Subcutaneous abdominal adipose tissue (tissue), 5 donors: ENCODE data around the gene CRAMP1.

Source experiments
- H3K27ac ChIP-seq: one replicate; pipeline ENCODE4 v1.7.0; 2013; ENCODE audit warnings: low read depth, mild to moderate bottlenecking, inconsistent platforms, low read length, moderate library complexity
- H3K27me3 ChIP-seq, 5 donors: one replicate each; pipeline ENCODE4 v1.7.0; 2013; ENCODE audit warnings: low read length in 5 of 5, inconsistent platforms in 1 of 5; ENCODE audit not compliant: control insufficient read depth in 5 of 5, insufficient read depth in 4 of 5
- H3K36me3 ChIP-seq, 5 donors: one replicate each; pipeline ENCODE4 v1.7.0; 2013; ENCODE audit warnings: low read length in 5 of 5; ENCODE audit not compliant: control insufficient read depth in 5 of 5, insufficient read depth in 5 of 5
- H3K4me1 ChIP-seq, 5 donors: one replicate each; pipeline ENCODE4 v1.7.0; 2013; ENCODE audit warnings: low read length in 5 of 5, mild to moderate bottlenecking in 3 of 5, moderate library complexity in 1 of 5; ENCODE audit not compliant: control insufficient read depth in 5 of 5, insufficient read depth in 5 of 5
- H3K4me3 ChIP-seq, 5 donors: one replicate each; pipeline ENCODE4 v1.7.0; 2013; ENCODE audit warnings: low read length in 5 of 5, low read depth in 1 of 5
- H3K9ac ChIP-seq, 5 donors: one replicate each; pipeline ENCODE4 v1.7.0; 2013; ENCODE audit warnings: low read length in 5 of 5, mild to moderate bottlenecking in 4 of 5, moderate library complexity in 3 of 5
- H3K9me3 ChIP-seq, 5 donors: one replicate each; pipeline ENCODE4 v1.7.0; 2013; ENCODE audit warnings: low read length in 5 of 5; ENCODE audit not compliant: control insufficient read depth in 5 of 5
- donor health status: healthy.
- donor health status: healthy.
- donor health status: healthy.
- donor health status: healthy.
- donor health status: healthy.

Gene CRAMP1

DNA sequence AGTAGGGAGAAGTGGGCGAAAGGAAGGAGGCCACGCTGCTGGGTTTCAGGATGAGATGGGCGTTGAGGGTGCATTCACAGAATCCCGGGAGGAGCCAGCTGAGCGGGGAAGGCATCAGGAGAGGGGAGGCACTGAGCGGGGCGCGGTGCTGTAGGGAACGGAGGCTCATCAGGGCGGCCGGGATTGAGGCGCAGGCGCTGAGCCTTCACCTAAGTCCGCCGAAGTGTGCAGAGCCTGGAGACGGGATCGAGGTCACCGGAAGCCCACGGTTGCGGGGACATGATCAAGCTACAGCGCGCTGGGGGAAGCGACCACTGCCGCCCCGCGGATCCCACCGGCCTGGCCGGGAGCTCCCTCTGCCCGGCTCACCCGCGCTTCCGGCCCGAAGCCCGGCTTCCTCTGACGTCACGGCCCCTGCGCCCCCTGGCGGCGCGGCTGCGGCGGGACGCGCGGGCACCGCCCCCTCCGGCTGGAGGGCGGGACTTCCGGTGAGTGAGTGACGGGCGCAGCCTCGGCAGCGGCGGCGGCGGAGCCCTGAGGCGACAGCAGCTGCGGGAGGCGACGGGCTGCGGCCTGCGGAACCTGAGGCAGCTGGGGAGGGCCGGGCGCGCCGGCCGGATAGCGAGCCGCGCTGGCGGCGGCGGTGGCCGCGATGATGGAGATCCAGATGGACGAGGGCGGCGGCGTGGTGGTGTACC is 93.7 kb downstream of the CRAMP1 start, which contains the start of gene MAPK8IP3:
TSS of gene MAPK8IP3 (plus strand) at position 508 of the 698 bp plus-strand sequence. CDS start at position 653, 145 bp downstream.
- H3K9ac ChIP-seq = peak within 1 kb of the TSS; percentile 82 to 99 (median 89)
- H3K9me3 ChIP-seq = no peaks in the 10 kb centered on the region
- no peaks in the 10 kb centered on the region for H3K27me3 ChIP-seq
- peaks cover 13 to 42% (median 40%) of the 10 kb centered on the region in 5 donors for H3K4me1 ChIP-seq
- peaks cover 0 to 13% (median 10%) of the 10 kb centered on the region in 5 donors for H3K36me3 ChIP-seq
- peak within 1 kb of the TSS; percentile 80 for H3K27ac ChIP-seq
- H3K4me3 ChIP-seq = peak within 1 kb of the TSS; percentile 86 to 99 (median 97)

DNA sequence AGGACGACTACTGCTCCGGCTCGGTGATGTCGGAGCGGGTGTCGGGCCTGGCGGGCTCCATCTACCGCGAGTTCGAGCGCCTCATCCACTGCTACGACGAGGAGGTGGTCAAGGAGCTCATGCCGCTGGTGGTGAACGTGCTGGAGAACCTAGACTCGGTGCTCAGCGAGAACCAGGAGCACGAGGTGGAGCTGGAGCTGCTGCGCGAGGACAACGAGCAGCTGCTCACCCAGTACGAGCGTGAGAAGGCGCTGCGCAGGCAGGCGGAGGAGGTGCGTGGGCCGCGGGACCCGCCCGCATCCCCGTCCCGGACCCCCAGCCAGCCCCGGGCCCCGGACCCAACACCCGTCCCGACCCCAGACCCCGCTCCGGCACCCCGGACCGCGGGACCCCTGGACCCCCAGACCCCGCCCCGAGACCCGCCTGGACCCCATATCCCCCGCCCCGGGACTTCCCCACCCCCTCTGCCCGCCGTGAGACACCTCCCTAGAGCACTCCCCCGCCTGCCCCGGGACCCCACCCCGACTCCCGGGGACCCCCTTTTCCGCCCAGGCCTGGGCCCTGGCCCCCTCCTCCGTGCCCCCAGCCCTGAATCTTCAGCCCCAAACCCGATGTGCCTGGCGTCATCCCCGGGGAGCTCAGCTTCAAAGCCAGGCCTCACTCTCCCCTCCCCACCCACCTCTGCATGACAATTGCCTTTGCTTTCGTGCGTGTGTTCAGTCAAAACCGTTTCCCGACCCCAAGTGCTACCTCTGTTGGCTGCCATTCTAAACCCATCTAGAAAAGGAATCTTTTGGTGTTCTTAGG is 94.4 kb downstream of the CRAMP1 start:
- Histone ChIP-seq H3K9me3 (no peaks in the 10 kb centered on the region), H3K27ac (peak overlapping the region; percentile 80), H3K4me3 (peak overlapping the region; percentile 86 to 99 (median 97)), H3K36me3 (peaks cover 0 to 13% (median 8%) of the 10 kb centered on the region in 5 donors), H3K27me3 (no peaks in the 10 kb centered on the region), H3K9ac (peak overlapping the region; percentile 82 to 99 (median 89)), H3K4me1 (peaks cover 13 to 43% (median 40%) of the 10 kb centered on the region in 5 donors)

DNA sequence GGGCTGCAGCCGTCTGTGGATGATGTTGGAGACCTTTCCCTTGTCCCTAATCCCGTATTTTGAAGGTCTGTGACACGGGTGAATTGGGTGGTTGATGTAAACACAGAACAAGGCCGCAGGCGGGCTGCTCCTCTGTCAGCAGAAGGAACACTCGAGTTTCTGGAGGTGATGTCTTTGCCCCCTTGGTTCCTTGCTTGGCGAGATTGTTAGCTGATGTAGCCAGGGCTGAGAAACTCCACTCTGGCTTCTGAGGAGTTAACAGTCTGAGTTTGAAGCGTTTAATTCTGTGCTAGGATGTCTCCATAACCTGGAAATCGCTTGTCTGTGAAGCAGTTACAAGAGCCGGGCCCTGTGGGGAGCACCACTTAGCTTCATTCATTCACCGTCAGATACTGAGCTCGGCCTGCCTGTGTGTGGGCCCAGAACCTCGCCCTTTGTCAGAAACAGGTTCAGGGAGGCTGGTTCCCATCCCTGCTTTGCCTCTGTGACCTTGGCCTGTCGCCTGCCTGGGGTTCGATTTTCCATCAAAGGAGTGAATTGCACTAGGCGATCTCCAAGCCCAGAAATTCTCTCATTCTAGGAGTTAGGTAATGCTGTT is 95.1 kb downstream of the CRAMP1 start:
- Histone ChIP-seq H3K4me3 (peak overlapping the region; percentile 58 to 99 (median 86)), H3K9ac (peak overlapping the region; percentile 79 to 92 (median 84)), H3K27ac (peak overlapping the region; percentile 80), H3K36me3 (peaks cover 0 to 9% (median 4%) of the 10 kb centered on the region in 5 donors), H3K4me1 (peaks cover 13 to 43% (median 40%) of the 10 kb centered on the region in 5 donors), H3K27me3 (no peaks in the 10 kb centered on the region), H3K9me3 (no peaks in the 10 kb centered on the region)

DNA sequence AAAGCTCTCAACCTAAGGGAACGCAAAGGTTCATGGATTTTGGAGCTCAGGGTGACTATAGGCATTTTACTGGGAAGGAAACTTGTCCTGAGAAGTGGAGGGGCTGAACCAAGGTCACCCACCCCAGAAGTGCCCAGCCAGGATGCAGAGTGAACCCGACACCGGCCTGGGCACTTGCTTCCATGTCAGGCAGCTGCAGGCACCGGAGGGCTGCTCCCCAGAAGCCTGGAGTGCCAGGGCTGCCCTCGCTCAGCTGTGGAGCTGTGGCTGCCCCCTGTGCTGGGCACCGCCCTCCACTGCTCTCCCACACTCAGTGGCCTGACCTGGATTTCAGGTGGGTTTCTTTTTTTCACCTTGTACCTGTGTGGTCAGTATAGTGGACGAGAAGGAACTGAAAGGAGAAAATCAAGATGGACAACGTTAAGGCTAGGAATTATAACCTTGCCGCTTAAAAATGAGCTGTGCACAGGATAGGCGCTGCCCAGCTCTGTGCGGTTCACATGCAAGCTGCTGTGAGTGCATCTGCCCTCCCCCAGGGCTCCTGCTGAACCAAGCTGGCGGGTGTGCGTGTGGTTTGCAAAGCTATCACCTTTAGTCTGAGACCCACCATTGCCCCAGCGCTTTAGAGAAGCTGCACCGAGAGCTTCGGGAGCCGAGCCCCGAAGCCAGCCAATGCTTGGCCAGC is 96.1 kb downstream of the CRAMP1 start:
- H3K9ac ChIP-seq = peak overlapping the region in 4 of 5 donors; percentile 28 to 92 (median 82)
- H3K9me3 ChIP-seq = no peaks in the 10 kb centered on the region
- H3K36me3 ChIP-seq = peaks cover 0 to 5% (median 0%) of the 10 kb centered on the region in 5 donors
- H3K4me1 ChIP-seq = peaks cover 13 to 52% (median 48%) of the 10 kb centered on the region in 5 donors
- no peak overlapping the region for H3K4me3 ChIP-seq
- H3K27me3 ChIP-seq = no peaks in the 10 kb centered on the region
- H3K27ac ChIP-seq = peak overlapping the region; percentile 80

DNA sequence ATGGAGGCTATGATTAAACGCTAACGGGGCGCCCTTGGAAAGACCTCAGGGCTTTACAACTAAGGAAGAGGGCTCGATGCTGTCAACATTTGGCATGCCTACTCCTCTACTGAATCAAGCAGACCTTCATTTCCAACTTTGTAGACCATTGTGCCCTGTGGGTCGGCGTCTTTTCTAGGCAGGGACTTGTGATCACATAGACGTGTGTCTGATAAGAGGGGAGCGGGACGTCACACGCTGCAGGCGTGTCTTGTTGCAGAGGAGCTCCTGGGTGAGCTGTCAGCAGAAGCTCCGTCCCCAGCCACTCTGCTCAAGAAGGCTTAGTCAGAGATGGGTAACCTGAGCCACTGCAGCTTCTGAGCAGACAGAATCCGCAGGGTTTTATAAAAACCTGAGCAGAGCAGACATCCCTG is 96.6 kb downstream of the CRAMP1 start:
- H3K27ac ChIP-seq = no peak overlapping the region
- H3K9ac ChIP-seq = peak overlapping the region in 2 of 5 donors; percentile 28 to 92
- H3K4me3 ChIP-seq = no peak overlapping the region
- H3K4me1 ChIP-seq = peaks cover 13 to 55% (median 48%) of the 10 kb centered on the region in 5 donors
- no peaks in the 10 kb centered on the region for H3K9me3 ChIP-seq
- H3K36me3 ChIP-seq = peaks cover 0 to 5% (median under 1%) of the 10 kb centered on the region in 5 donors
- H3K27me3 ChIP-seq = no peaks in the 10 kb centered on the region

DNA sequence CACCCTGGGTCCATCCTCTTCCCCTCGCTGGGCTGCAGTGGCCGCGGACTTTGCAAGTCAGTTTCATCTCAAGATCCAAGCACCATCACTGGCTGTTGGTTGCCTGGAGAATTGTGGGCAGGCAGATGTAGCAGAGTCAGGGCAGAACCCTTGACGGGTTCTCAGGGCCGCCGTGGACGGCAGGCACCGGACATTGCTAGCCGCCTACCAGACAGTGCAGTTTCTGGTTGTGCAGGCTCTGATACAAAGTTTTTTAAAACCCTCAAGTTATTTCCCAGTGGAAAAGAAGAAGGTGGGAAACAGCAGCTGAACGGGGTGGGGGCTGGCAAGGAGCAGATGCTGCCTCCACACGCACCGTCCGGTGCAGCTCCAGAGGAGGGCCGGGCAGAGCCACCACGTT is 97.2 kb downstream of the CRAMP1 start:
- Histone ChIP-seq H3K36me3 (peaks cover 0 to 5% (median 3%) of the 10 kb centered on the region in 5 donors), H3K4me3 (no peak overlapping the region), H3K9ac (no peak overlapping the region), H3K27me3 (no peaks in the 10 kb centered on the region), H3K9me3 (no peaks in the 10 kb centered on the region), H3K27ac (no peak overlapping the region), H3K4me1 (peaks cover 13 to 55% (median 48%) of the 10 kb centered on the region in 5 donors)

DNA sequence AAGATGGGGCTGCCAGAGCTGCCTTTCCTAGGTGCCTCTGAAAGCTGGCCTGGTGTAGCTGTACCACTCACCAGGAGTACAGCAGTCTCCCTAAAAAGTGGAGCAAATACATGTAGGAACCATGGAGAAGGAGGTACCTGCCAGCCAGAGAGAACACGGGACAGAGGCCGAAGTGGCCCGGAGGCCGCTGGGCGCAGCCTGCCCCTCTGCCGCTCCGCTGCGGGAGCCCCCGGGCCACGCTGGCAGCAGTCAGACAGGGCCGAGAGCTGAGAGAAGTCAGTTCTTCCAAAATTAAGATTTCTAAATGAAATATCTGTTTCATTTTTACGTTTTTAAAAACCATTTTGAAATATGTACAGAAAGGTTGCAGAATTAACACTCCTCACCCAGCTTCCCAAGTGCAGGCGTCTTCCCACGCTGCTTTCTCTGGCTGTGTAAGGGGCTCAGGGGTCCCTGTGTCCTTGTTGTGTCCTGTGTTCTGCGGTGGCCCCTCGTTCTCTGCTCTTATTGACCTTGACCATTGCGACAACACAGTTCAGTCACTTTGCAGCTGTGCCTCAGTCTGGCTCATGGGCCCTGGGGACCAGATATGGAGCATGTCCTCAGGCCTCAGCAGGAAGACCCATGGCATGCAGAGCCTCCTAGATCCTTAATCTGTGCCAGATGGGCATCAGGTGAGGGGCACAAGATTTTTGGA is 98.8 kb downstream of the CRAMP1 start:
- no peaks in the 10 kb centered on the region for H3K27me3 ChIP-seq
- H3K36me3 ChIP-seq = peaks cover 0 to 5% (median 3%) of the 10 kb centered on the region in 5 donors
- no peaks in the 10 kb centered on the region for H3K9me3 ChIP-seq
- no peak overlapping the region for H3K27ac ChIP-seq
- H3K4me1 ChIP-seq = peaks cover 13 to 50% (median 38%) of the 10 kb centered on the region in 5 donors
- H3K9ac ChIP-seq = peak overlapping the region in 1 of 5 donors; percentile 37
- no peak overlapping the region for H3K4me3 ChIP-seq

DNA sequence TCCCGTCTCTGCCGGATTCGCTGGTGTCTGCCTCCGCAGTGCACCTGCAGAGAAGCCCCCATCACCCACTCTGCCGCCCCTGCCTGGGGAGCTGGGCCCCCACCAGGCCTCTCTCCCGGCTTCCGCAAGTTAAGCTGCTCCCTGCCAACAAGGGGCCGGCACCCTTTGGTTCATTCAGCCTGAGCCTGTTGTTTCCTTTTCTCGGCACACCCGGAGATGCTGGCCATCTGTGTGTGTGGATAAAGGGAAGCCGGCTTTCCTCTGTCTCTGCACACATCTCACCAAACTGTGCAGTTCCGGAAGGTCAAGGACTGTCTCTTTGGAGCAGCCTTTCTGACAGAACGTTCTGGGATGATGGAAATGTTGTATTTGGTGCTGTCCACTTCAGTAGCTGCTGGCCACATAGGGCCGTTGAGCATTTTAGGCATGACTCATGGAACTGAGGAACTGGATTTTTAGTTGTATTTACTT is 100.7 kb downstream of the CRAMP1 start:
- Histone ChIP-seq H3K9me3 (no peaks in the 10 kb centered on the region), H3K27ac (no peak overlapping the region), H3K36me3 (peaks cover 0 to 5% (median 3%) of the 10 kb centered on the region in 5 donors), H3K9ac (peak overlapping the region in 2 of 5 donors; percentile 41 to 50), H3K27me3 (no peaks in the 10 kb centered on the region), H3K4me3 (peak overlapping the region in 1 of 5 donors; percentile 21), H3K4me1 (peaks cover 5 to 36% (median 25%) of the 10 kb centered on the region in 5 donors)

DNA sequence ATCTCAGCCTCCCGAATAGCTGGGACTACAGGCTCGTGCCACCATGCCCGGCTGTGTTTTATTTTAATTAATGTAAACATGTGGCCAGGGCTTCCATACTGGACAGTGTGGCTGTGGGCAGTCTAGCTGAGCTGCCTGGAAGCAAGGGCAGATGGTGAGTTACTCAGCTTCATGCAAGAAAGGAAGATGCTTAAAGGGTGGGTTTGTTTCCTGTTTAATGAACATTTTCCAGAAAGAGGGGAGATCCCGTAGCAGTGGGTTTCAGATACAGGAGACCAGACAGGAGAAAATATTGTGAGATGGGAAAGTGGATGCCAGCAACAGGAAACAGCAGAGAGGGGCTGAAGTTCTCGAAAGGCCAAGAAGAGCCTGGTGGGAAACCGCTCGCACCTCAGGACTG is 101.2 kb downstream of the CRAMP1 start:
- Histone ChIP-seq H3K4me1 (peaks cover 3 to 31% (median 20%) of the 10 kb centered on the region in 5 donors), H3K27ac (no peak overlapping the region), H3K36me3 (peaks cover 0 to 4% (median 3%) of the 10 kb centered on the region in 5 donors), H3K9me3 (no peaks in the 10 kb centered on the region), H3K27me3 (no peaks in the 10 kb centered on the region), H3K4me3 (no peak overlapping the region), H3K9ac (no peak overlapping the region)
